GM21381 (cell line): ENCODE data around the gene CXXC5.
"Not testable (repeated sequence)": the region's sequence is repeated elsewhere in the genome, so short reads cannot be mapped to it uniquely, and the experiment has no call there.

Experiments used
- ATAC-seq: cut with Tn5 transposase; IDR thresholded peaks from one replicate; pipeline ENCODE4 v1.9.1; 2021; ENCODE audit warnings: mild to moderate bottlenecking, moderate library complexity; ENCODE audit not compliant: unreplicated experiment

The CXXC5 gene

DNA sequence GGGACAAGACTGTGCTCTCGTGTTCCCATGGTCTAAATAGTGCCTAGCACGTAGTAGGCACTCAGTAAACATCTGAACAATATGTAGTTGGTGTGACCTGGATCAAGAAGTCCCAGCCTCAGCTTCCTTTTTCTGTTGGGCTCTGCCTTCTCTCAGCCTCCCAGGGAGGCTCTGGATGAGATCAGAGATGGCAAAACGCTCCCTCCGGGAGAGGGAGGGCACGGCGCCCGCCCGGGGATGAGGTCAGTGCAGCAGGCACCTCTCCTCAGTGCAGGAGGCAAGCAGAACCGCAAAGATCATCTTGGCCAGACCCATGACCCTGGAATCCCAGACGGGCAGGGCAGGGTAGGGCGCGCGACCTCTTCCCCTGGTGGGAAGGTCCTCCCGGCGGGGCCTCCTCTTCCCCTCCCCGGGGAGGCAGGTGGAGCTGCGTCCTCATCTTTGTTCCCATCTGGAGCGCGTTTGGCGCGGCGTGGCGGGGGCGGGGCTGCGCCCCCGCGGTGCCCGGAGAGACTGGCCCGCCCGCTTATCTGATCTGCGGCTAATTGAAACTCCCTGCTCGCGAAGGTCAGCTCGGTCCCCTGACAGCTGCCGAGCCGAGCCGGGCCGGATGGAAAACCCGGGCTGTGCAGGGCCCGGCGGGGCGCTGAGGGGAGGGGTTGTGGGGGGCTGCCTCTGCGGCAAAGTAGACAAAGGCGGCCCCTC lies 60.9 kb downstream of the CXXC5 start:
- ATAC-seq = no peak

DNA sequence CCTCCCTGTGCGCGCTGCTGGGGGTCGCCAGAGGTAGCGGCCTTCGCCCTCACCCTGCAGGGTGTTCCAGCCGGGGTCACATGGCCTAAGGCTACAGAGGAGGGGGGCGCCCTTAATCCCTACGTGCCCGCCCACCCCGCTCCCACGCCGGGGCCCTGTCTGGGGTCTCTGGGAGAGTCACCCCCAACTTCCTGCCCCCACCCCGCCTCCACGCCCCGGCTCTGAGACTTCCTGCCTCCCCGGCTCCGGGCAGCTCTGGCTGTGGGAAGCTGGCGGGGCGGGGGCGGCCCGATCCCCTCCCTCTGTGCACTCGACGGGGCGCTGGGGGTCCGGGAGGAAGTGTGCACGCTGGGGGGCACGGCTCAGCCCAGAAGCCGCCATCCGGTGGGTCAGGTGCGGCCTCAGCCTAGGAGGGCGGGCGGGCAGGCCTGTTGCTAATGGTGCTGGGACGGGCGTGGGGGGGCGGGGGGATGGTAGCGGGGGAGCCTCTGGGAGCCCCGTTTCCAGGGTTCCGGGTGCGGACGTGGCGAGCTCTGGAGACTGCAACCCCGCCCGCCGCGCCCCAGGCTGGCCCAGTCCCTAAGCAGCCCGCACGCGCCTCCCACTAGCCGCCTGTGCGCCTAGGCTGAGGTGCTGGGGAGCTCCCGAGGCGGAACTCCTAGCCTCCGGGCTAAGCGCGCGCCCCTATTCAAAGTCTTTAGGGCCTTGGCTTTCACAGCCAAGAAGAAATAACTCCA lies 61.6 kb downstream of the CXXC5 start:
- no peak for ATAC-seq

DNA sequence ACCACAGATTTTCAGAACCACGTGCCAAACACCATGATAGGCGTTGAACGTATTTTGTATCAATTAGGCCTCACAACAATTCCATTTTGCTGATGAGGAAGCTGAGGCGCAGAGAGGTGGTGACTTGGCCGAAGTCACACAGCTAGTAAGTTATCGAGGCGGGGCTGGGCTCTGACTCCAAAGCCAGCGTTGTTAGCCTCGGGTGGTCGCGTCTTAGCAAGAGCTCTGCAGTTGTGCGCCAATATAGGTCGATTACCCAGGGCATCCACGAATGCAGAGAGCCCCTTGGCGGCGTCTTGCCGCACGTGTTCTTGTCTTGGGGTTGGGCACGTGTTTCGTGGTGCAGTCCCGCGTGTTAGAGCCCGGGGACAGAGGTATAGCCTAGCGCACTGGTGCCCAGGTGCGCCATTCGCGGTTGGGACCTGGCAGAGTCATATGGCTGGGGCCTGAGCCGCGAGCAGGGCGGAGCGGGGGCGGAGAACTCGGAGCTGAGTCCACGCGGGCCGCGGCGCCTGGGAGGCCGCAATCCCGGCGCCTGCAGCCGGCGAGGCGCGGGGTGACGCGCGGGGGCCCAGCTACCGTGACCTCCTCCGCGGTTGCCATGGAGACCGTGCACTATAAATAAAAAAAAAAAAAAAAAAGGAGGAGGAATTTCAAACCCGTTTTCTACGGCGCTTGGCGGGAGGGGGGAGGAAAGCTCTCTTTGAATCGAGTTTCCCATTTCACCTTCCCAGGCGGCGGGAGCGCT lies 62.3 kb downstream of the CXXC5 start:
- ATAC-seq = no peak

DNA sequence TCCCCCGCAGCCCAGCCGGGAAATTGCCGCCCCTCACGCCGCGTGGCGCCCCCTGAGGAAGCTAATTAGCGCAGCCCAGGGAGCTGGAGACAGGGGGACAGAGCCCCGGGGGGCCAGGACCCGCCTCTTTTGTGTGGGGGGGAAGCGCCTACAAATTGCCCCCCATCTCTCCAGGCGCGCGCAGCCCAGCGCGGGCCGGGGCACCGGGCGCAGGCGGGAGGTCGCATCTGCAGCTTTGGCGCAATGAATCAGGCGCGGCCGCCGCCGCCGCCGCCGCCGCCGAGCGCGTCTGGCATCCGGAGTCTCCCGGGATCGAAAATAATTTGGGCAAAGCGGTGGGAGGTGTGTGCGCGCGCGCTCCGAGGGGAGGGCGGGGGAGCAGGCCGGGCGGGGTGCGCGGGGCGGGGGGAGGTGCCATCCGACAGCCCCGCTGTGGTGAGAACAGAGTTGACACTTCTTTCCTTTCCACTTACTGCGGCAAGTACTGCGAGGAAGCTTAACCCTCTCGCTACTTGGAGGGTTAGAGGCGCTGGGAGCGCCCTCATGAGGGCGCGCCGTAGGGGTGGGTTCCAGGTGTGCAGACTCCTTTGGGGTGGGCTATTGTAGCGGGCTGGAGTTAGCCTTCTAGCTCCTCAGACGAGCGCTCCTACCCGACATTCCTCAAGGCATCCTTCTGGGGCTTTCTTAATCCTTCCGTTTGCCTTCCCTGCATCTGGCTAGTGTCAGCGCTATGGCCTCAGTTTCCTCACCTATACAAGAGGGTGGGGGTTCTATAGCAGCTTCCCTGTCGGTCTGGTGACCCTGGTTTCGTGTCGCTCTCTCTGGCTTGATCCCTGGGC lies 63.1 kb downstream of the CXXC5 start:
- ATAC-seq = peak; percentile 53

DNA sequence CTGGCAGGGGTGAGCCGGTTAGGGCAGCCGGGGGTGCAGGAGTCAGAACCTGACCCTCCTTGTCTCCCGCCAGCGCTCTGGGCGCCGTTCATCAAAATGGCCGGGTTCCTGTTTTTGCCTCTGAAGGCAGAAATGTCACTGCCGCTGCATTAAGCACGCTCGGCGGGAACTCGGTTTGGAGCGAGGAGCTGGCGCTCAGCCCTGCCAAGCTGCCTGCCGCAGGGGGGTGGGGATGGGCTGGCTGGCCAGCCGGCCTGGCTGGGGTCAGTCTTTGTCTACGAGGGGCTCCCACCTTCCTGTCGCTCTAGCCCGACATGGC lies 63.7 kb downstream of the CXXC5 start:
- no peak for ATAC-seq

DNA sequence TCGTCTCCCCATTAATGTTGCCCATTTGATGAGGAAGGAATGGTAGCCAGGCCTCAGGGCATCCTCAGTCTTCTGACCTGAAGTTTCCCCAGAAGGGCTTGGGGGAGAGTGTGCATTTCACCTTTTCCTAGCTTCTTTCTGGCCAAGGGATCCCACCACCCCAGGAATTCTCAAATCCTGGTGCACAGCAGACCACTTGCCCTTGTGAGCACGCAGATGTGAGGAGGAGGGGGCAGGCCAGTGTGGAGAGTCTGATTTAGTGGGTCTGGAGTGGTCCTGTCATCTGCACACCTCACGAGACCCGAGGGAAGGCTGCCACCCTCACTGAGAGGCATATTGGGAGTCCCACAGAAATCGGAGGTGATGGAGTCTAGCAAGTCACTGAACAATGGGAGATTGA lies 64.3 kb downstream of the CXXC5 start:
- ATAC-seq = no peak

DNA sequence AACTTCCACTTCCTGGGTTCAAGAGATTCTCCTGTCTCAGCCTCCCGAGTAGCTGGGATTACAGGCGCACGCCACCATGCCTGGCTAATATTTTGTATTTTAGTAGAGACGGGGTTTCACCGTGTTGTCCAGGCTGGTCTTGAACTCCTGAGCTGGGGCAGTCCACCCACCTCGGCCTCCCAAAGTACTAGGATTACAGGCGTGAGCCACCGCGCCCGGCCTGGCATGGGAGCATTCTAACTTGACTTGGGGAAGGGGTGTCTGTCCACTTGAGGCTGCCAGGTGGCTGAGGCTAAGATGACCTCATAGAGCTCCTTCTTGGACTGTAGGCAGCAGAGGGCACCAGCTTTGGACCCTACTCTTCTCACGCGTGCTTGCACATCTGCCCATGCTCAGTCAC lies 65.7 kb downstream of the CXXC5 start:
- not testable (repeated sequence) for ATAC-seq

DNA sequence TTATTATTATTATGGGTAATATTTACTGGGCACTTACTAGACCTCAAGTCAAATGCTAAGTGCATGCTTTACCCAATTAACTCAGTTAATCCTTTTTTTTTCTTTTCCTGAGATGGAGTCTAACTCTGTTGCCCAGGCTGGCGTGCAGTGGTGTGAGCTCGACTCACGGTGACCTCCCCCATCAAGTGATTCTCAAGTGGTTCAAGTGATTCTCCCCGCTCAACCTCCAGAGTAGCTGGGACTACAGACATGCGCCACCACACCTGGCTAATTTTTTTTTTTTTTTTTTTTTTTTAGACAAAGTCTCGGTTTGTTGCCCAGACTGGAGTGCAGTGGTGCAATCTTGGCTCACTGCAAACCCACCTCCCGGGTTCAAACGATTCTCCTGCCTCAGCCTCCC lies 69.1 kb downstream of the CXXC5 start:
- no peak for ATAC-seq

DNA sequence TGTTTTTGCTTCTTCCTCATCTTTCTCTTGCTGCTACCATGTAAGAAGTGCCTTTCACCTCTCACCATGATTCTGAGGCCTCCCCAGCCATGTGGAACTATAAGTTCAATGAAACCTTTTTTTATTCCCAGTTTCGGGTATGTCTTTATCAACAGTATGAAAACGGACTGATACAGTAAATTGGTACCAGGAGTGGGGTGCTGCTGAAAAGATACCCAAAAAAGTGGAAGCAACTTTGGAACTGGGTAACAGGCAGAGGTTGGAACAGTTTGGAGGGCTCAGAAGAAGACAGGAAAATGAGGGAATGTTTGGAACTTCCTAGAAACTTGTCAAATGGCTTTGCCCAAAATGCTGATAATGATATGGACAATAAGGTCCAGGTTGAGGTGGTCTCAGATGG lies 70.3 kb downstream of the CXXC5 start:
- ATAC-seq = not testable (repeated sequence)

DNA sequence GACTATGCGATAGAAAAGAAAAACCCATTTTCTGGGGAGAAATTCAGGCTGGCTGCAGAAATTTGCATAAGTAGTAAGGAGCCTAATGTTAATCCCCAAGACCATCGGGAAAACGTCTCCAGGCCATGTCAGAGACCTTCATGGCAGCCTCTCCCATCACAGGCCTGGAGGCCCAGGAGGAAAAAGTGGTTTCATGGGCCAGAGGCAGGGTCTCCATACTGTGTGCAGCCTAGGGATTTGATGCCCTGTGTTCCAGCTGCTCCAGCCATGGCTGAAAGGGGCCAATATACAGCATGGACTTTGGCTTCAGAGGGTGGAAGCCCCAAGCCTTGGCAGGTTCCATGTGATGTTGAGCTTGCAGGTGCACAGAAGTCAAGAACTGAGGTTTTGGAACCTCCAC lies 71.8 kb downstream of the CXXC5 start:
- not testable (repeated sequence) for ATAC-seq

DNA sequence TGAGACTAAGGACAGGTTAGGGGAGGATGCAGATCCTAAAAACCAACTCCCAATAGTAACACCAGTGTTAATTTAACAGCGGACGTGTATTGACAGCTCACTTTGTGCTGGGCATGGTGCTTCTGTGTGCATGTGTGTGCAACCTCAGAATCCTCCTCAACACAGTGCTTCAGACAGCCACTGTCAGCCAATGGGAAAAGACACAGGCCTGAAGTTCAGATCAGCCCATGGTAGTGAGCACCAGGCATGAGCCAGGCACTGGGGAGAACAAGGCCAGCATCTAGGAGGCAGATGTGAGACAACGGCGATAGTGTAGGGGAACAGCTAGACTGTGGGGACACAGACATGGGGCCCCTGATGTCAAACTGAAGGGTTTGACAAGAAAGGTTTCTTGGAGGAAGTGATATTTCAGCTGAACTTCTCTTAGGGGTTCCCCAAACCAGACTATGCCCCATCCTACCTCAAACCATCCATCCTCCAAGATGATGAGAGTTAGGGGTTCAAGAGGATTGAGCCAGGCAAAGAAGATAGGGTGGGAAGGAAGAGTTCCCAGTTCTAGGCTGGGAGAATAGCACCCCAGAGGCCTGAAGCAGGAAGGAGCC lies 75.9 kb downstream of the CXXC5 start:
- ATAC-seq = no peak

DNA sequence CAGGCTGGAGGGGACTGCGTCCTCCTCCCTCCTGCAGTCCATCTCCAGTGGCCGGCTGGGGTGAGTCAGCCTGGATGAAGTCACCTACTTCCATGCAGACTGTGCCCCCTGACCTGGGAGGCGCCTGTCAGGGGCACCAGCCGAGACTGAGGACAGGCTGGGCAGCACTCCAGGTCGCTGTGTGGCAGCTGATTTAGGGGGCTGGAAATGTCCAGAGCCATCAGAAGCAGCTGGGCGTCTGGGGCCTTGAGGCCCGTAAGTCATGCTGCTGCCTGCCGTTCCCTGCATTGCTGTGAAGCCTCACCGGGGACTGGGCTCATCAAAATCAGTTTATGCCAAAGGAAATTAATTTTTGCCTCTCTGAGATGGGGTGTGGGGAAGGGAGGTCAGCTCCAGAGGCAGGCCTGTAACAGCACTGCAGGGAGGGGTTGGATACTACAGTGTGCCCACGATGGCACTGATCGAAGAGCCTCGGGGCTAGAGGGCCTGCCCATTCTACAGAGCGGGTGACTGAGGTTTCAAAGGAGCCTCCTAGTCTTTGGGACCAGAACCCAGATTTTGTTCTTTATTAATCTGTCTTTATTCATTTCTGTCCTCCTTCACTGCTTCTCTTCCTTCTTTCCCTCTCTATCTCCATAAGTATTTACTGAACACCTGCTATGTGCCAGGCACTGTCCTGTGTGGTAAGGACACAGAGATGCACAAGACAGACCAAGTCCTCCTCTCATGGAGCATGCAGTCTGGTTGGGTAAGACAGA lies 77.1 kb downstream of the CXXC5 start:
- ATAC-seq = no peak

DNA sequence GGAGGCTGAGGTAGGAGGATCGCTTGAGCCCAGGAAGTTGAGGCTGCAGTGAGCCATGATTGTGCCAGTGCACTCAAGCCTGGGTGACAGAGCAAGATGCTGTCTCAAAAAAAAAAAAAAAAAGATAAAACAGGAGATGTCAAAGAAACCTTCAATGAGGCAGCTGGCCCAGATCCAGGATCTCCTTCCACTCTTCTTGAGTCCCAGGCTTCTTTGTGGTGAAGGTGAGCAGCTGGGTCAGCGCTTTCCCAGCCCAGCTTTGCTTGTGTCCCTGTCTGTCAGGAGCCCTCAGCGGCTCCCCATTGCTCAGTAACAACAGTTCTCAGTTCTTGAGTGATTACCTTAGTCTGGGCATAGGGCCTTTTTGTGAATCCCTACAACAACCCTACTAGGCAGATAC lies 78.1 kb downstream of the CXXC5 start:
- ATAC-seq = no peak

DNA sequence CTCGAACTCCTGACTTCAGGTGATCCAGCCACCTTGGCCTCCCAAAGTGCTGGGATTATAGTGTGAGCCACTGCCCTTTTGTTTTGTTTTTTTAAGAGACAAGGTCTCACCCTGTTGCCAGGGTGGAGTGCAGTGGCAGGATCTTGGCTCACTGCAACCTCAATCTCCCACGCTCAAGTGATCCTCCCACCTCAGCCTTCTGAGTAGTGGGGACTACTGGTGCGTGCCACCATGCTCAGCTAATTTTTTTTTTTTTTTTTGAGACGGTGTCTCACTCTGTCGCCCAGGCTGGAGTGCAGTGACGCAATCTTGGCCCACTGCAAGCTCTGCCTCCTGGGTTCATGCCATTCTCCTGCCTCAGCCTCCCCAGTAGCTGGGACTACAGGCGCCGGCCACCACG lies 79.5 kb downstream of the CXXC5 start:
- not testable (repeated sequence) for ATAC-seq

DNA sequence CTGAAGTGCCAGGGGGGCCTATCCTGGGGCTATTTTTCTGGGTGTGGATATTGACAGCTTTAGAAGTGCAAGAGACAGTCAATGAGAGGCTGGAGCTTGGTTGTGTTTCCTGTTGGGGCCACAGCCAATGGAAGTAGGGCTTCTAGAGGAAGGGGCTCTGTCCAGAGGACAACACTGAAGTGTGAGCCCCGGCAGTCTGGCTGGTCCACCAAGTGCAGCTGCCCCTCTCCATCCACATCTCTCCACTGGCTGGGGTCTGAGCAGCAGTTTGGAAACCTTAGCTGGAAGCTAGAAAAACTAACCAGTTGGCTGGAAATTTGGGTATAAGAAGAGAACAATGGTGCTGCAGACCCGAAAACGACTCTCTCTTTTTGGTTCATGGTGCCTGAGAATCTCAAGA lies 83.1 kb downstream of the CXXC5 start:
- ATAC-seq = no peak

DNA sequence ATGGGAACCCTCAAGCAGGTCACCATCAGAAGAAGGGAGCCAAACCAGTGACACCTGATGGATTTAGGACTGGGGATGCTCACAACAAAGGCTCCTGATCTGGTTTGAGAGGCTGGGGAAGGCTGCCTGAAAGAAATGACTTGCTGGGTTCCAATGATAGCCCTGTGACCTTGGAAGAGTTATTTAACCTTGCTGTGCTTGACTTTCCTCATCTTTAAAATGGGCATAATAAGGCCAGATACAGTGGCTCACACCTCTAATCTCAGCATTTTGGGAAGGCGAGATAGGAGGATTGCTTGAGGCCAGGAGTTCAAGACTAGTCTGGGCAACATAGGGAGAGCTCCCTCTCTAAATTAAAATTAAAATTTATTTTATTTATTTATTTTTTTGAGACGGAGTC lies 83.9 kb downstream of the CXXC5 start:
- no peak for ATAC-seq

DNA sequence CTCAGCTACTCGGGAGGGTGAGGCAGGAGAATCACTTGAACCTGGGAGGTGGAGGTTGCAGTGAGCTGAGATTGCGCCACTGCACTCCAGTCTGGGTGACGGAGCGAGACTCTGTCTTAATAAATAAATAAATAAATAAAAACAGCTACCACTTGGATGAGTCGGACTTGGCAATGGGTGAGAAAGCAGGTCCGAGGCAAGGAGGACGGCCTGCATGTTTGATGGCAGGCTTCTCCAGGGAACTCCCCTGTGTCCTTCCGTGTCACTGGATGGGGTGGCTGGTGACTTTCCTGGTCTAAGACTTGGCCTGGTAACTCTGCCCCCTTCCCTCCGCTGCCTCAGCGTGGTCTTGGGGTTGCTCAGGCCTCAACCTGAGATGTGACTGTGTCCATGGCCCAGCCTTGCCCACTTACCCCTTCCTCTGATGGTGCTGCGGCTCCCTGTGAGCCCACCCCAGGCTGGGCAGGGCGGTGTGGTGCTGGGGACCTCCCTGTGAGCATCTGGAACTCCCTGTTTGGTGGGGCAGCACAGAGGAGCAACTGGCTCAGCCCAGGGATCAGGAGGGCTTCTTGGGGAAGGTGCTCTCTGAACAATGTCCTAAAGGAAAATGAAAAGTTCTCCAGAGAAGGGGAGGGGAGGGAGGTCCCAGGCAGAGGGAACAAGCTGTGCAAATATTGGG lies 85.0 kb downstream of the CXXC5 start:
- ATAC-seq = no peak
